ENCODE results near the gene GPRASP2. TPM values are rescaled to one million over a fixed set of nuclear protein-coding genes. Genes with fewer than 3 reads are reported as not detected.

Gene GPRASP2
- total RNA-seq, 1 experiment from 2014 or later, result 7.4 TPM

- no peak for ATAC-seq
- in situ Hi-C loops (cut with HindIII; ENCODE audit: low pct_unique_long_range_greater_than_20kb, low sequenced_read_pairs) (no loop called here), intact Hi-C loops (cut with micrococcal nuclease; ENCODE audit: unreplicated experiment) (no loop called here)
- Histone ChIP-seq H3K27me3 (ENCODE audit: control insufficient read depth, insufficient read depth, low read length) (no peaks in the 10 kb centered on the region), H3K27ac (ENCODE audit: low read length) (no peak overlapping the region), H3K4me3 (ENCODE audit: low read depth in 2 of 2, low read length in 2 of 2) (no peak overlapping the region), H3K36me3 (ENCODE audit: control insufficient read depth, insufficient read depth, low read length) (no peaks in the 10 kb centered on the region), H3K4me1 (ENCODE audit: control insufficient read depth, insufficient read depth, low read length) (no peaks in the 10 kb centered on the region; the same call in 1 of the 2 replicates), H3K9me3 (ENCODE audit: control insufficient read depth, insufficient read depth, low read depth, low read length) (no peaks in the 10 kb centered on the region)
- no TSS peak for BruUV-seq (replicated peaks)
- ChIA-PET CTCF (no interaction called here), POLR2A (interaction anchor here (0.6 kb wide), 1 partner anchor 128 kb away, joined by 3 read pairs; no protein-coding TSS in a partner anchor)
- no peak for DNase-seq (ENCODE audit: low read depth, low spot score)
- TF ChIP-seq CTCF (IDR thresholded peaks at IDR 0.05) (no peak), POLR2AphosphoS5 (IDR thresholded peaks at IDR 0.05; ENCODE audit: low read depth, low read length) (no peak), REST (IDR thresholded peaks at IDR 0.05; ENCODE audit: insufficient read depth in 1 of 2, low read depth in 2 of 2, low read length in 1 of 2) (no peak), SIN3A (IDR thresholded peaks at IDR 0.05; ENCODE audit: borderline replicate concordance, insufficient read depth, low read depth, low read length) (no peak), TCF7L2 (IDR thresholded peaks at IDR 0.05; ENCODE audit: low read depth, low read length) (no peak)
Observed at GRCh38 chrX:102765809-102766208, 53.6 kb downstream of the GPRASP2 start.

- Histone ChIP-seq H3K4me3 (ENCODE audit: low read depth in 2 of 2, low read length in 2 of 2) (no peak overlapping the region), H3K27ac (ENCODE audit: low read length) (no peak overlapping the region), H3K9me3 (ENCODE audit: control insufficient read depth, insufficient read depth, low read depth, low read length) (no peaks in the 10 kb centered on the region), H3K36me3 (ENCODE audit: control insufficient read depth, insufficient read depth, low read length) (no peaks in the 10 kb centered on the region), H3K27me3 (ENCODE audit: control insufficient read depth, insufficient read depth, low read length) (no peaks in the 10 kb centered on the region), H3K4me1 (ENCODE audit: control insufficient read depth, insufficient read depth, low read length) (no peaks in the 10 kb centered on the region; the same call in 1 of the 2 replicates)
- TF ChIP-seq TCF7L2 (IDR thresholded peaks at IDR 0.05; ENCODE audit: low read depth, low read length), result no peak
- no peak for TF ChIP-seq POLR2AphosphoS5 (IDR thresholded peaks at IDR 0.05; ENCODE audit: low read depth, low read length)
- BruUV-seq (replicated peaks), result no TSS peak
- DNase-seq (ENCODE audit: low read depth, low spot score) (no peak), ATAC-seq (no peak)
- in situ Hi-C loops (cut with HindIII; ENCODE audit: low pct_unique_long_range_greater_than_20kb, low sequenced_read_pairs), result no loop called here
- intact Hi-C loops (cut with micrococcal nuclease; ENCODE audit: unreplicated experiment), result no loop called here
- CTCF ChIA-PET, result no interaction called here
- POLR2A ChIA-PET, result interaction anchor here (0.6 kb wide), 1 partner anchor 56 kb away, joined by 3 read pairs; no protein-coding TSS in a partner anchor
Observed at GRCh38 chrX:102767287-102767686, 55.0 kb downstream of the GPRASP2 start.

Other genes starting within 250 kb of the GPRASP2 start
- not detected for gene TCP11X2, start 240.6 kb upstream of the GPRASP2 start, total RNA-seq (2021; ENCODE audit: unreplicated experiment)
- 2.3 TPM for gene TMSB15A, start 195.7 kb upstream of the GPRASP2 start, total RNA-seq (2021; ENCODE audit: unreplicated experiment)
- gene ARMCX5, start 112.9 kb upstream of the GPRASP2 start, total RNA-seq (2021; ENCODE audit: unreplicated experiment), result 23.2 TPM
- gene GPRASP1, start 61.0 kb upstream of the GPRASP2 start, total RNA-seq (2021; ENCODE audit: unreplicated experiment), result 5.0 TPM
- gene GPRASP3, start 8.3 kb downstream of the GPRASP2 start, total RNA-seq (2021; ENCODE audit: unreplicated experiment), result 5.6 TPM
- 0.44 TPM for gene RAB40AL, start 224.8 kb downstream of the GPRASP2 start, total RNA-seq (2021; ENCODE audit: unreplicated experiment)

All from Panc1 (cell line).